Neural progenitor cell (in vitro differentiated cells): ENCODE results near the gene HMCN1.

Experiments
- CTCF ChIP-seq: fragments of 200-600 bp; sonication (generic); IDR thresholded peaks from 2 replicates; pipeline ENCODE4 v1.5.1; 2017; ENCODE audit warnings: antibody characterized with exemption, mild to moderate bottlenecking
- EZH2 ChIP-seq: fragments of 200-600 bp; sonication (generic); IDR thresholded peaks from 2 replicates; pipeline ENCODE4 v1.6.1; 2017; ENCODE audit warnings: antibody characterized with exemption, mild to moderate bottlenecking, moderate library complexity

- TF ChIP-seq EZH2 = no peak
- no peak for TF ChIP-seq CTCF
Measured at GRCh38 chr1:185990565-185990964, 256.4 kb downstream of the HMCN1 start.
